K562 (cell line): ENCODE data around the gene GATAD2B. TPM values are rescaled to one million over a fixed set of nuclear protein-coding genes. Genes with fewer than 3 reads are reported as not detected.

Experiments used
- E4F1 ChIP-seq: fragments of 250-450 bp; sonication (Bioruptor Pico); IDR thresholded peaks from 2 replicates; pipeline ENCODE4 v1.5.0; 2021; ENCODE audit warnings: mild to moderate bottlenecking, borderline replicate concordance
- IRF9 ChIP-seq: fragments of 450-650 bp; IDR thresholded peaks from 2 replicates; pipeline ENCODE4 v1.6.1; 2016; ENCODE audit warnings: missing biosample characterization, missing genetic modification characterization
- PHB2 ChIP-seq: fragments of 450-650 bp; IDR thresholded peaks from 2 replicates; pipeline ENCODE4 v1.6.1; 2017; ENCODE audit warnings: low read depth
- ZNF280A ChIP-seq: fragments of 450-650 bp; IDR thresholded peaks from 2 replicates; pipeline ENCODE4 v1.6.1; 2018; ENCODE audit warnings: mild to moderate bottlenecking, low read depth; ENCODE audit not compliant: partially characterized antibody
- polyA plus RNA-seq, 8 experiments: library from polyadenylated mRNA; depleted of rRNA in 4 of 8; stranded (reverse) in 5 of 8; unstranded in 3 of 8; fragments of >200 nt; fragmentation: Nextera tagmentation in 2 of 8; fragmentation: Illumina TruSeq in 1 of 8; extraction: Ambion mirVana in 2 of 8; extraction: Trizol in 1 of 8; gene quantifications; 2 replicates each; pipeline versions ENCODE4 v1.2.1 to v1.2.3, GENCODE V29; 2011 to 2014; ENCODE audit warnings: inconsistent platforms in 1 of 8, missing spikeins in 1 of 8
- total RNA-seq, 7 experiments: library from RNA; depleted of rRNA in 6 of 7; stranded (reverse); fragments of >200 nt in 6 of 7; fragmentation: Illumina TruSeq in 2 of 7; extraction: Trizol in 2 of 7; gene quantifications; 2 replicates each; pipeline versions ENCODE4 v1.2.1 to v1.2.3, GENCODE V29; 2011 to 2021; ENCODE audit warnings: low replicate concordance in 1 of 7

Gene GATAD2B
- total and polyA plus RNA-seq, 9 of the 15 experiments (the other 6 are each of a cell fraction or from before 2014, with no cell fraction given) = 1.5 to 40.2 (median 4.9) TPM

- no peak for TF ChIP-seq PHB2
- no peak for TF ChIP-seq E4F1 (CRISPR knock-in tag)
- no peak for TF ChIP-seq IRF9 (tag)
- no peak for TF ChIP-seq ZNF280A
- TF ChIP-seq, all 486 proteins: peak for 7
Observed at GRCh38 chr1:153771841-153772593, 150.8 kb downstream of the GATAD2B start (continued).
